HG02970 (cell line): ENCODE results near the gene AVPI1.

Experiments used
- ATAC-seq: cut with Tn5 transposase; IDR thresholded peaks from one replicate; pipeline ENCODE4 v1.9.1; 2021; ENCODE audit warnings: mild to moderate bottlenecking, moderate library complexity, moderate number of reproducible peaks; ENCODE audit not compliant: unreplicated experiment, low FRiP score

The AVPI1 gene, protein sequence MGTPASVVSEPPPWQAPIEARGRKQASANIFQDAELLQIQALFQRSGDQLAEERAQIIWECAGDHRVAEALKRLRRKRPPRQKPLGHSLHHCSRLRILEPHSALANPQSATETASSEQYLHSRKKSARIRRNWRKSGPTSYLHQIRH

DNA sequence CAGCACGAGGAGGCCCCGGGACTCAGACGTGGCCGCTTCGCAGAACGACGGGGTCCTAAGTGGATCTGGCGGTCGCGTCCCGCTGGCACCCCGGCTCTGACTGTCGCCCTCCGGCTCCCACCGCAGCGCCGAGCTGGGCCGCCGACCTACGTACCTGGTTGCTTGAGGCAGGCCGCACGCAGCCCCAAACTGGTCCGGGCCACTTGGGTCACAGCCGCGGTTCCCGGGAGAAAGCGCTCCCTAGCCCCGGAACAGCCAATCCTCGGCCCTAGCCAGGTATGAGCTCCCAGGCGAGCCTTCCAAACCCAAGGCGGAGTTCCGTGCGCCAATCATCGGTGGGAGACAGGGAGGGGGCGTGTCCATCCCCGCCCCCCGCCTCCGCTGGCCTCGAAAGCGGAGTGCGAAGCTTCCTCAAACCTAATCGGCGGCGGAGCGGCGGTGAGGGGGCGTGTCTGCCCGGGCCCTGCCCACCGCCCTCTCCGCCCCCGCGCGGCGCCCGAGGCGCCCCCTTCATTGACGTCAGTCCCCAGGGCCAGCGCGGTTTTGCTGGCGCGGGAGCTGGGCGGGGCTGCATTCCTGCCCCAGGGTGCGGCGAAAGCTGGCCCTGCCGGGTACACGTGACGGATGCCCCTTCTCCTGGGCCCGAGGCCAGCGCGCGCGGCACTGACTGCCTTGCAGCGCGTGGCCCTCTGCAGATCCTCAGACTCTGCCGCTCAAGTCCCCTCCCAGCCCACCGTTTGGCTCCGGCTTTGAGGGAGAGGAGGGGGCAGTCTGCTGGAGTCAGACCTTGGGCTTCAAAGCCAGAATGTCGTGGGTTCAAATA is at the start of gene AVPI1:
Gene AVPI1, minus strand, starts transcription at position 280 of the 823 bp plus-strand sequence. CDS start 7,336 bp downstream, outside the sequence.
- peak; percentile 91 for ATAC-seq

DNA sequence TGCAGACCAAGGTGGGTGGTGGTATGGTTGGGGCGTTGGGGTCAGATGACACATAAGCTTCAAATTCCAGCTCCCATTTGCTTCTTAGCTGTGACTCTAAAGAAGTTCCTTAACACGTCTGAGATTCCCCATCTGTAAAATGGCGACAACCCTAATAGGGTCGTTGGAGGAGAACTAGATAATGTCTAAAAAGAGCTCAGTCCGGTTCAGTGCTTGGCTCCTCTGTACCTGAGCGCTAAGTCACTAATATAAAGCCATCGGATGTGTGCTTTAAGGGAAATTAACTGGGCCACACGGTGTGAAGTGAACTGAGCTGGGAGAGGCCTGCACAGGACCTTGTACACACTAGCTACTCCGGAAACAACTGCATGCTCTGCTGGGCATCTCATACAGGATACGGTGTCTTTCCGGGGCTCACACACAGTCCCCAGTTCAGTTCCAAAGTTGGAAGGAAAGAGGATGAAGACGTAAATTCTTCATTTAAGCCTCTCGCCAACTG is 49.4 kb upstream of the AVPI1 start:
- peak; percentile 7 for ATAC-seq

DNA sequence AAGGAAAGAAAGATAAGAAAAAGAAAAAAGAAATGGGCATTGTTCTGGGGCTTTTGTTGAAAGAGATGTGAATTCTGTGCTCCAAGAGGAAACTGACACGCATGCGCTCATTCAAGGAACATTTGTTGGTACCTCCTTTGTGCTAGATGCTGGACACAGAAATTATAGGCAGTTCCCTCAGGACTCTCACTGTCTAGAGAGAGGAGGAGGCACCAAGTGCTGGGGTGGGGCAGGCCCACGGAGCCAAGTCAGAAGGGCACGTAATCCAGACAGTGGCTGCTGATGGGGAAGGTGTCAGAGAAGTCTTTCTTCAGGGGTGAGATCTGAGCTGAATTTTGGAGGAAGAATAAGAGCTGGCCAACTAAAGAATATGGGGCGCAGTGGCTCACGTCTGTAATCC is 47.0 kb upstream of the AVPI1 start:
- no peak for ATAC-seq

DNA sequence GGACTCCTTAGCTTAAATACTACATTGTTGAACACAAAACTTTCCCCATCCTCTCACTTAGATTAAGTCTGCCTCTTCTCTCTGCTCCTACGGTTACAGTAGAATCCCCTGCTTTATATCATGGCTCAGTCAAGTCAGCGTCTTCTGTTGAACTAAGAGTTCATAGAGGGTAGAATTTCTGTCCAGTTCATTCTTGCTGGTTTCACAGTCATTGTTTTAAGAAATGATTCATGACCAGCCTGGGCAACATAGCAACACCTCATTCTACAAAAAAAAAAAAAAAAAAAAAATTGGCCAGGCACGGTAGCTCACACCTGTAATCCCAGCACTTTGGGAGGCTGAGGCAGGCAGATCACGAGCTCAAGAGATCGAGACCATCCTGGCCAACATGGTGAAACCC is 46.2 kb upstream of the AVPI1 start:
- no peak for ATAC-seq

DNA sequence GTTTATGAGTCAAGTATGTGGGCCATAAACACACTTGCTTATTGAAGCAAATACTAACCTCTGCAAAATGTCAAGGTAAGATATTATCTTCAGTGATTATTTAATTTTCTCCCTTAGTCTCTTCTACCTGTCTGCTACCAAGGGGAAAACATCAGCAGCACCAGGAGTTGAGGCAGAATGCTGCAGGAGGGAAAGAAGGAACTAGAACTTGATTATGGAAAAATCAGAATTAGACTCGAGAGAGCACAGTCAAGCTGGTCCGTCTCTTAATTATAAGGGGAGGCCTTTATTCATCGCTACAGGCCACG is 45.0 kb upstream of the AVPI1 start:
- no peak for ATAC-seq

DNA sequence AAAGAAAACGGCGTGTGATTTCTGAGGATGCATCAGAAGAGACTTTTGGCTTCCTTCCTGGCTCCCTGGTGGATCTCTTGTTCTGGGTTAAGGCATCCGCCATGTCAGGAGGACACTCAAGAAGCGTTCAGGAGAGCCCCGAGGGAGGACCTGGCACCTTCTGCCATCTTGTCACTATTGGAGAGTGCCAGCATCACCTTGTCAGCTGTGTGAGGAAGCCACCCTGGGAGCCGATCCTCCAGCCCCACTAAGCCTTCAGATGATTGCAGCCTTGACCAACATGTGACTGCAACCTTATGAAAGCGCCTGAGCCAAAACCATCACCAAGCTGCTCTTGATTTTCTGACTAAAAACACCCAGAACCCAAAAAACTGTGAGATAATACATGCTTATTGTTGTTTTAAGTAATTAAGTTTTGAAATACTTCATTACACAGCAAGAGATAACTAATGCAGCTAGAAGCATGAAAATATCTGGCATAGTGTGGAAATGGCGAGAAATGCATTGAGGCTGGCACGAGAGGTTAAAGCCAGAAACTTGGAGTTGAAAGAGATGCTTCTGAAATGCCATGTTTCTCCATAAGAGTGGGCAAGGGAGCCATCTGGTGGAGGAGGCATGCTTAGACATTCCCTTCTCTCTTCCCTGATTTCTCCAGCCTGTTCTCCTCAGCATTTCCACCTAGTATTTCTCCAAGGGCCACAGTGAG is 44.5 kb upstream of the AVPI1 start:
- ATAC-seq, result no peak

DNA sequence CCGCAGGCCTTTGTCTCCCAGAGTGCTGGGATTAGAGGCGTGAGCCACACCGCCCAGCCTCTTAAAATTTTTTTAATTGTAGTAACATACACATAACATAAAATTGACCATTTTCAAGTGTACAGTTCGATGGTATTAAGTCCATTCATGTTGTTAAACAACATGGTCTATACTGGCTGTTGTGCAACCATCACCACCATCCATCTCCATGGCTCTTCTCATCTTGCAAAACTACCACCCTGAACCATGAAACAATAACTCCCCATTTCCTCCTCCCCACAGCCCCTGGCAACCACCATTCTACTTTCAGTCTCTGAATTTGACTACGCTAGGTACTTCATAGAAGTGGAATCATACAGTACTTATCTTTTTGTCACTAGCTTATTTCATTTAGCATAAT is 42.0 kb upstream of the AVPI1 start:
- no peak for ATAC-seq

DNA sequence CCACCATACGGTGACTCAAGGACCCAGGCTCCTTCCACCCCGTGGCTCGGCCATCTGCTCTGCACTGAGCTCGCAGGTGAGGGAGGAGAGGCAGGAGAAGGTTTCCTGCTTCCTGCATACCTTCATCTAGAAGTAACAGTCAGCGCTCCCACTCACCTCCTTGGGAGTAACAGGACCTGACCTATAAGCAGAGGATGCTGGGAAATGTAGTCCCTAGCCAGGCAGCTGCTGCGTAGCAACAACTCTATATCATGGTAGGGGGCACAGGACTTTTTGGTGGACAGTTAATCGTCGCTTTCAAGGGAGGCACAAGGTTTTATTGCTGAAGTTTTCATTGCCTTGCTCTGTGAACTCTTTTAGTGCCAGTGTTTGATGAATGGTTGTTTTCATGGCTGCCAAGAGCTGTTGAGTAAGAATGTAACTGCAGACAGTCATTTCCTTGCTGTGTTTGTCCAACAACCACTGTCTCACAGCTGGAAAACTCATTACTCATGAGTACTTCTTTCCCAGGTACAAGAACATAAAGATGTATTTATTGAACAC is 39.7 kb upstream of the AVPI1 start:
- ATAC-seq, result no peak

DNA sequence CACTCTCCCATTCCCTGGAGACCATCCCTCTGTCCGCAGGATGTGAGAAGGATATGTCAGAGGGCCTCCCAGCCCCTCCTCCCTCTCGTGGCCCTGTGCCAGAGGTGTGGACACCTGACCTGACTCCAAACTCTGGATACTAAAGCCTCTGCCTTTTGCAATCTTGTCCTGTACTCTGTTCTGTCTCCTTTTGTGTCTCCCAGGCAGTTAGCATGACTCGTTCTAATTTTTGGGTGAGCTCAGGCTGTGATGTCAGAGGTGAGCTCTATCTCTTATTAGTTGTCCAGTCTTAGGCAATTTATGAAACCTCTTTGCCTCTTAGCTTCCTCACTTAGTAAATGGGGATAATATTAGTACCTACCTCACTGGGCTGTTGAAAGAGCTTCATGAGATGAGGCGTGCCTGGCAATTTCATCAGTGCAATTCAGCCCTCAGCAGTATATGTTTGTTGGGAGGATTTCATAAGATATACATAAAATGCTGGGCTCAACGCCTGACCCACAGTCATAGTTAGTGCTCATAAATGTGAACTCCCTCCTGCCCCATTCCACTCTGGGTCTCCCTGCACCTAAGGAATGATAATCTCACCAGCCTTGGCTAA is 37.4 kb upstream of the AVPI1 start:
- no peak for ATAC-seq

DNA sequence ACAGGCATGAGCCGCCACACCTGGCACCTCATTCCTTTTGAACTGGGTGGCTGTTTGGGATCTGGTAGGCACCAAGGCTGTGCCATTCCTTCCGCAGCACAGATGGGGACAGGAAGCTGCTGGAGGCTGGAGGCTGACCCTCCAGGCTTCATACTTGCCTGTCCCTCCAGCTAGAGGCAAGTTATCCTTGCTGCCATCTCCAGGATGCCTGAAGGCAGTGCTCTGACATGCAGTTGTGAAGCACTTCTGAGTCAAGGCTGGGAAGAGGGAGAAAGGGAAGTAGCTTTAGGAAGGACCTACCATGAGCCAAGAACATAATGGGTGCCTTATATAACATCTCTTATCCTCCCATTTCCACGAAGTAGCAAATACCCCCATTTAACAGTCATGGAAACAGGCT is 36.0 kb upstream of the AVPI1 start:
- ATAC-seq, result no peak

DNA sequence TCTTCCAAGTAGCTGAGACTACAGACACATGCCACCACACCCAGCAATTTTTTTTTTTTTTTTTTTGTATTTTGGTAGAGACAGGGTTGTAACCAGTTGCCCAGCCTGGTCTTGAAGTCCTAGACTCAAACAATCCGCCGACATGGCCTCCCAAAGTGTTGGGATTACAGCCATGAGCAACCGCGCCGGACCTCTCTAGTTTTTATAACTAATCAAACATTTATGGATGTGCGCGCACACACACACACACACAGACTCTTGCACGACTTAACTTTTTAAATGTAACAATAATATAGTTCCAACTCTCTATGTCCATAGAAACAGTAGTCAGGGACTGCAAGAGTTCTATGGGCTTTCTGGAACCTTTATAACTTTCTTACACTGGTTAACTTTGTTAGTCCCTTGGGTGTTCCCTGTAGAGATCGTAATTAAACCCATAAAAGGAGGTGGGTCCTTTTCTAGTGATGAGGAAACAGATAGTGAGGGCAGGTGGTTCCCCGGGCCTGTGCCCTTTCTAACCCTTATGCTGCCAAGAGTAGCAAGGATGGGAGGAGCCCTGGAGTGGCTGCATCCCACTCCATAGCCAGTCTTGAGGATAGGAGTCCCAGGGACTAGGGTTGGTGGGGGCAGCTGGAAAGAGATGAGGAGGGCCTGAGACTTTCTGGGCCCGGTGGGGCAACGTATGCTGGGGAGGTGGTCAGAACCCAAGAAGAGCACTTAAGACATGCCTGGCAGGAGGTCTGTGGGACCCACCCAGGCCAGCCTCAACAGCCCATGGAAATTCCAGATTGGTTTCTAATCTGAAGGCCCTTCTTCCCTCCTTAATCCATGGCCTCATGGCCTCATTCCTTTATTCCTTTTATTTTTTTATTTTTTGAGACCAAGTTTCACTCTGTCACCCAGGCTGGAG is 35.1 kb upstream of the AVPI1 start:
- no peak for ATAC-seq

DNA sequence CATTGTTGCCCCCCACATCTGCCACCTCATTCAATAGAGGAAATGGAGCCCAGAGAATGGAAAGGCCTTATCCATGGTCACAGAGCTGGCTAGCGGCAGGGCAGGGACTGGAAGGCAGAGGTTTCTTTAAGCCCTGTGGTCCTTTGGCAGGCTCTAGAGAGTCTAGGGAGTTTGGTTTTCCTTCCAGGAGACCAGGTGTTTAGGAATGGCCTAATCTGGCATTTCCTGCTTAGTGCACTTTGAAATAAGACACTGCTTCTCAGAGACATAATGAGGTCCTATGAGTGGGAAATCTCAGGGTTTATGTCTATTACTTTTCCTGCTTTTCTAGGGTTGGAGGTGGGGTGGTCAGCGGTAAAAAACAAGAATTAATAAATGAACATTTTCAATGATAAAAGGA is 32.6 kb upstream of the AVPI1 start:
- ATAC-seq, result no peak

DNA sequence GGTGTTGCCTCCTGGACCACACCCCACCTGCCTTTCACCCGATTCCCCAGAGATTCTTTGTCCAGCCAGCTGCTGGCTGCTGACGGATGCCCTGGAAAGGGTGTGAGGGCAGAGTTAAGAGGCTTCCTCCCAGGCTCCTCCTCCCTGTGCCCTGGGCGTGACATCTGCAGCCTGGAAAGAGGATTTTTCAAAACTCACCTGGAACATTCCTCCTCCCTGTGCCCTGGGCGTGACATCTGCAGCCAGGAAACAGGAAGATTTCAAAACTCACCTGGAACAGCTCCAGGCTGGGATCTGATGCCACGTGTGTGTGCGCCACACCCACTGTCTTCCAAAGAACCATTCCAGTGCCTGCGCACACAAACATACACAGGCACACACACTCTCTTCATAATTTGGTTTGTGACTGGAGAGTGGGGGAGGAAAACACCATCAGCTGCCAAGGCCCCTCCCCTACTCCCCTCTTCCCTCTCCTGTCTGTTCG is 31.7 kb upstream of the AVPI1 start:
- no peak for ATAC-seq

DNA sequence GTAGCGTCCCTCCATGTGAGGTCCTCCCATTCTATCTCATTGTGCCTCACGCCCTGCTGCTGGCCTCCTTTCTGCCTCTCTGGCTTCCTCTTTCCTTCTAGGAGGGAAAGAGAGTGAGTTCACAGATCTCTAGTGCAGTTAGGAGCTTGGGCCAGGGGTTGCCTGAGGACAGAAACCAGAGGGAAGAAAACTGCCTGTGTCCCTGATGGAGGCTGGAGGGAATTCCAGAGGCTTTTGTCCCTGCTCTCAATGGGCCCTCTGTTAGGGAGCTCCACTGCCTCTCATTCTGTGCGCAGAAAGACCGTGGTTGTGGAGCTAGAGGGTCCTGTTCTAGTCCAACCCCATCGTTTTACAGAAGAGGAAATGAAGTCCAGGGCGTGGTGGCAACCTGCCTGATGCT is 31.1 kb upstream of the AVPI1 start:
- ATAC-seq, result no peak

DNA sequence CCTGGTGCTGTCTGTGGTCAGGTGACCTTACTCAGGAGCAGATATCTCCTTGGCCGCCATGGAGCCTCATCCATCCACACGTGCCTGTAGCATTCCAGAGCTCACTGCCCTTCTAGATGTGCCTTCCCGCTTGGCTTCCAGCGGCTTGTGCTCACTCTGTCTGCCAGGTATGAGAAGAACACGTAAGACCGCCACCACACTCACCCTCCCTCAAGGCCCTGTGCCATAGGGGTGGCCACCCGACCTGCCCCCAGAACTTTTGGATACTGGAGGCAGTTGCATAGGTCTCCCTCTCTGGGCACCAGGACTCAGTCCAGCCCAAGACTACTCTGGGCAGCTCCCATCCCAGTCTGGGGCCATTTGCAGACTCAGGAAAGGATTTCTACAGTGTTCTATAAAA is 30.6 kb upstream of the AVPI1 start:
- no peak for ATAC-seq

DNA sequence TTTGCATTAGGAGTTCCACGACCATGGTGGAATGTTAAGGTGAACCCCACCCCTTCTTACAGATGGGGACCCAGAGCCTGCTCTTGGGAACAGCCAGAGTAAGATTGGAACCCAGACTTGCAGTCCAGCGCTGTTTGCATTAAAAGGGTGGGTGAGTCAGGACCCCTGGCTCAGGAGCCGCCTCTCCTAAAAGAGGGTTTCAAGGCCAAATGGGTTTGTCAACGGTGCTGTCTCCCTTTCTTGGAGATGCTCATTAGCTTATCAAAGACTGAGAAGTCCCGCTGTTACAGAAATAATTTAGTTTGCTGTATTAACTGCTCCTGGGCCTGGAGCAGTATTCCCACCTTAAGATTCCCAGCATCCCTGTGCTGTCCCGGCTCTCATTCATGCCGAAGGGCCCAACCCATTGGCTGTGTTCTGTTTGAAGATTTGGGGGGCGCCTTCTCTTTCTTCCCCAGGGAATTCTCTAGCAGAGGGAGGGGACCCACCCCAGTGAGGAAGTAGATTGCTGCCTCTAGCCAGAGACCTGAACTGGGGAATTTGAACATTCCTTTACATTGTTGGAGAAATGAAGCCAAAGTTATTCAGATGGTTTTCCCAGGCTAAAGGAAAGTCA is 28.3 kb upstream of the AVPI1 start:
- no peak for ATAC-seq

DNA sequence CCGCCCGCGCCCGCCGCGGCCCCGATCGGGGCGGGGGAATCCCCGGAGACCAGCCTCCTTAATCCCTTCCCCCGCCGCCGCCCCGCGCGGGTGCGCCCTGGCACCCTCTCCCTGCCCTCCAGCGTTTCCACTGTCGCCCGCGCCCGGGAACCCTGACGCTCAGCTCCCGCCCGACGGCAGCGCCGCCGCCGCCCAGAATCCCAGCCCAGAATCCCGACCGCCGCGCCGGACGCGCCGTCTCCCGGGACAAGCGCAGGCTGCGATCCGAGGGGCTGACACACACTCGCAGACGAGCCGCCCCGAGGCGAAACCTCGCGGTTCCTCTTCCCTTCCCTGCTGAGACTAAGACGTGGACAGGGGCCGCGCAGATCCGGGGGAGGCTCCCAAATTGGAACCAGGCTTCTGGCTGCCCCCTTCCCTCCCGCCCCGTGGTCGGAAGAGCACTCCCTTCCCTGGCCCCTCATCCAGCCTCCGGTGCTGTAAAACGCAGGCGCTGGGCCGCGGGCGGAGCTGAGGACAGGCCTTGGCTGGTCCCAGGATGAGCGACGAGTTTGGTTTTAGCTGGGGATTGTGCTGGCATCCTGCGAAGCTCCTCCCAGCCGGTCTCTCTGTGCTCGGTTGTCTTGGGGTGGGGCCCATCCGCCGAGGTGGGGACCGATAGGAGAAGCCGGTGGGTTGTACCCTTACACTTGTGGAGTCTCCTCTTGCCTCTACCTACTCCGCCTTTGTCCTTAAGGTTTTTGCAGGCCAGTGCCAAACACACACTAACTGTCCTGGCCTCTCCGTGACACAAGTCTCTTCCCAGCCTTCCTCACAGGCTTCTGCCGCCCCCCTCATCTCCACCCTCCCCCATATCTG is 27.6 kb upstream of the AVPI1 start:
- ATAC-seq, result peak; percentile 37

DNA sequence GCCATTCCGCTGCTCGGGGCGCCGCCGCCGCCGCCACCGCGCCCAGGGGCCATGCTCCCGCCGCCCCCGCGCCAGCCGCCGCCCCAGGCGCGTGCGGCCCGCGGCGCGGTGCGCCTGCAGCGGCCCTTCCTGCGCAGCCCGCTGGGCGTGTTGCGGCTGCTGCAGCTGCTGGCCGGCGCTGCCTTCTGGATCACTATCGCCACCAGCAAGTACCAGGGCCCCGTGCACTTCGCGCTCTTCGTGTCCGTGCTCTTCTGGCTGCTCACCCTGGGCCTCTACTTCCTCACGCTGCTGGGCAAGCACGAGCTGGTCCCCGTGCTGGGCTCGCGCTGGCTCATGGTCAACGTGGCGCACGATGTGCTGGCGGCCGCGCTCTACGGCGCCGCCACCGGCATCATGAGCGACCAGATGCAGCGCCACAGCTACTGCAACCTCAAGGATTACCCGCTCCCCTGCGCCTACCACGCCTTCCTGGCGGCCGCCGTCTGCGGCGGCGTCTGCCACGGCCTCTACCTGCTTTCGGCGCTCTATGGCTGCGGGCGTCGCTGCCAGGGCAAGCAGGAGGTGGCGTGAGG is 26.9 kb upstream of the AVPI1 start:
- ATAC-seq, result peak; percentile 74
